Panc1 (cell line): ENCODE data around the gene THSD7B. TPM values are rescaled to one million over a fixed set of nuclear protein-coding genes. Genes with fewer than 3 reads are reported as not detected.

ENCODE experiments used
- ATAC-seq: fragments of 200-7000 bp; cut with Tn5 transposase; 2 replicates; pipeline ENCODE4 v1.9.1; 2020; ENCODE audit warnings: mild to moderate bottlenecking, moderate library complexity
- BruUV-seq: library from RNA; stranded (reverse); fragments of 400-500 nt; replicated peaks from 2 replicates; lab custom pipeline; 2021; lab: Mats Ljungman, UMichigan
- CTCF ChIA-PET: fragments of 300-600 bp; sonication (Branson Sonifier 250); formaldehyde crosslinking; loops from one replicate; lab custom pipeline; 2022; ENCODE audit warnings: antibody characterized with exemption; lab: Charles Lee
- POLR2A ChIA-PET: fragments of 300-600 bp; sonication (Branson Sonifier 250); formaldehyde crosslinking; loops from one replicate; lab custom pipeline; 2022; ENCODE audit warnings: antibody characterized with exemption; lab: Charles Lee
- DNase-seq: peaks from one replicate; pipeline ENCODE4 v3.0.0-alpha.2; 2010; ENCODE audit warnings: low read depth, low spot score
- H3K27ac ChIP-seq: 2 replicates; pipeline ENCODE4 v1.5.1; 2011; ENCODE audit warnings: mild to moderate bottlenecking, low read length, inconsistent platforms
- H3K27me3 ChIP-seq: fragments of 200-500 bp; sonication (Bioruptor generic); 2 replicates; pipeline ENCODE4 v1.6.0; 2014; ENCODE audit warnings: low read length, inconsistent platforms; ENCODE audit not compliant: control insufficient read depth, insufficient read depth
- H3K36me3 ChIP-seq: fragments of 200-500 bp; sonication (Bioruptor generic); 2 replicates; pipeline ENCODE4 v1.5.1; 2014; ENCODE audit warnings: inconsistent platforms, mild to moderate bottlenecking, low read length, moderate library complexity; ENCODE audit not compliant: control insufficient read depth, insufficient read depth
- H3K4me1 ChIP-seq: 2 replicates; pipeline ENCODE4 v1.5.1; 2011; ENCODE audit warnings: inconsistent platforms, mild to moderate bottlenecking, low read length, moderate library complexity; ENCODE audit not compliant: control insufficient read depth, insufficient read depth
- H3K4me3 ChIP-seq, 2 experiments: 2 replicates each; pipeline ENCODE4 v1.5.1; 2011 to 2012; ENCODE audit warnings: low read depth in 2 of 2, low read length in 2 of 2, mild to moderate bottlenecking in 2 of 2, inconsistent platforms in 1 of 2, moderate library complexity in 1 of 2
- H3K9me3 ChIP-seq: fragments of 200-500 bp; sonication (Bioruptor generic); 2 replicates; pipeline ENCODE4 v1.5.1; 2014; ENCODE audit warnings: low read depth, mild to moderate bottlenecking, inconsistent platforms, low read length, moderate library complexity; ENCODE audit not compliant: control insufficient read depth, insufficient read depth
- POLR2AphosphoS5 ChIP-seq: IDR thresholded peaks from 2 replicates; pipeline ENCODE4 v1.6.1; 2012; ENCODE audit warnings: mild to moderate bottlenecking, low read depth, low read length, moderate library complexity
- SIN3A ChIP-seq: IDR thresholded peaks from 2 replicates; pipeline ENCODE4 v1.6.1; 2012; ENCODE audit warnings: low read depth, mild to moderate bottlenecking, low read length, moderate library complexity, borderline replicate concordance; ENCODE audit not compliant: insufficient read depth
- TCF7L2 ChIP-seq: IDR thresholded peaks from 2 replicates; pipeline ENCODE4 v1.6.1; 2011; ENCODE audit warnings: mild to moderate bottlenecking, low read depth, low read length, inconsistent platforms
- in situ Hi-C: cut with HindIII; loops from 2 replicates; pipeline ENCODE4 v1.10.0; 2016; ENCODE audit warnings: low sequenced_read_pairs, low pct_unique_long_range_greater_than_20kb
- intact Hi-C: fragments of 100-400 bp; cut with micrococcal nuclease; formaldehyde crosslinking; loops from one replicate; pipeline ENCODE4 v1.10.0; 2022; ENCODE audit not compliant: unreplicated experiment
- total RNA-seq: library from RNA; stranded (reverse); gene quantifications from one replicate; pipeline ENCODE4 v1.2.1, GENCODE V29; 2021; ENCODE audit not compliant: unreplicated experiment
- TF ChIP-seq, protein P1 (sequence below), 2 experiments: IDR thresholded peaks; 2 replicates each; pipeline ENCODE4 v1.6.1; 2011 to 2012; ENCODE audit warnings: low read depth in 2 of 2, control low read depth in 1 of 2, low read length in 1 of 2, mild to moderate bottlenecking in 1 of 2, moderate library complexity in 1 of 2; ENCODE audit not compliant: insufficient read depth in 1 of 2
- TF ChIP-seq, protein P2 (sequence below): fragments of 450-650 bp; IDR thresholded peaks from 2 replicates; pipeline ENCODE4 v1.5.1; 2017; ENCODE audit warnings: mild to moderate bottlenecking

THSD7B gene
- total RNA-seq, 1 experiment from 2014 or later, result not detected

DNA sequence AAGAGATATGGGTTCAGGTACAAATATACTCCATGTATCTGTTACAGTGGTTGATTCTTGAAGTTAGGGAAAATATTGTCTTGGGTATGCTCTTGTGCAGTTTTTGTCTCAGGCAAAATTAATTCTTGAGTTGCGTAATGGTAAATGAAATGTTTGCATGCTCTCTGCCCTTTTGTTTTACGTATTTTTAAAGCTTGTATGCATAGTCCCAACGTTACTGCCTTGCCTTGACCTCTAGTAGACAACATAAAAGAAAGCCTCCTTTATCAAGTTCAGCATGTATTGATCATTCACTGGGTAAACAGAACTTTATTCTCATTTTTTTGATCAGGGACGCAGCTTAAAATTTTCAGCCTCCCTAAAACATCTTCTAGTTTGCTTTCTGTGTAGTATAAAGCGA lies 283.1 kb downstream of the THSD7B start:
- H3K4me3 ChIP-seq, result no peak overlapping the region
- TF ChIP-seq, protein P1, sequence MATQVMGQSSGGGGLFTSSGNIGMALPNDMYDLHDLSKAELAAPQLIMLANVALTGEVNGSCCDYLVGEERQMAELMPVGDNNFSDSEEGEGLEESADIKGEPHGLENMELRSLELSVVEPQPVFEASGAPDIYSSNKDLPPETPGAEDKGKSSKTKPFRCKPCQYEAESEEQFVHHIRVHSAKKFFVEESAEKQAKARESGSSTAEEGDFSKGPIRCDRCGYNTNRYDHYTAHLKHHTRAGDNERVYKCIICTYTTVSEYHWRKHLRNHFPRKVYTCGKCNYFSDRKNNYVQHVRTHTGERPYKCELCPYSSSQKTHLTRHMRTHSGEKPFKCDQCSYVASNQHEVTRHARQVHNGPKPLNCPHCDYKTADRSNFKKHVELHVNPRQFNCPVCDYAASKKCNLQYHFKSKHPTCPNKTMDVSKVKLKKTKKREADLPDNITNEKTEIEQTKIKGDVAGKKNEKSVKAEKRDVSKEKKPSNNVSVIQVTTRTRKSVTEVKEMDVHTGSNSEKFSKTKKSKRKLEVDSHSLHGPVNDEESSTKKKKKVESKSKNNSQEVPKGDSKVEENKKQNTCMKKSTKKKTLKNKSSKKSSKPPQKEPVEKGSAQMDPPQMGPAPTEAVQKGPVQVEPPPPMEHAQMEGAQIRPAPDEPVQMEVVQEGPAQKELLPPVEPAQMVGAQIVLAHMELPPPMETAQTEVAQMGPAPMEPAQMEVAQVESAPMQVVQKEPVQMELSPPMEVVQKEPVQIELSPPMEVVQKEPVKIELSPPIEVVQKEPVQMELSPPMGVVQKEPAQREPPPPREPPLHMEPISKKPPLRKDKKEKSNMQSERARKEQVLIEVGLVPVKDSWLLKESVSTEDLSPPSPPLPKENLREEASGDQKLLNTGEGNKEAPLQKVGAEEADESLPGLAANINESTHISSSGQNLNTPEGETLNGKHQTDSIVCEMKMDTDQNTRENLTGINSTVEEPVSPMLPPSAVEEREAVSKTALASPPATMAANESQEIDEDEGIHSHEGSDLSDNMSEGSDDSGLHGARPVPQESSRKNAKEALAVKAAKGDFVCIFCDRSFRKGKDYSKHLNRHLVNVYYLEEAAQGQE (IDR thresholded peaks at IDR 0.05; ENCODE audit: insufficient read depth in 1 of 2, low read depth in 2 of 2, low read length in 1 of 2), result no peak
- TF ChIP-seq, protein P2, sequence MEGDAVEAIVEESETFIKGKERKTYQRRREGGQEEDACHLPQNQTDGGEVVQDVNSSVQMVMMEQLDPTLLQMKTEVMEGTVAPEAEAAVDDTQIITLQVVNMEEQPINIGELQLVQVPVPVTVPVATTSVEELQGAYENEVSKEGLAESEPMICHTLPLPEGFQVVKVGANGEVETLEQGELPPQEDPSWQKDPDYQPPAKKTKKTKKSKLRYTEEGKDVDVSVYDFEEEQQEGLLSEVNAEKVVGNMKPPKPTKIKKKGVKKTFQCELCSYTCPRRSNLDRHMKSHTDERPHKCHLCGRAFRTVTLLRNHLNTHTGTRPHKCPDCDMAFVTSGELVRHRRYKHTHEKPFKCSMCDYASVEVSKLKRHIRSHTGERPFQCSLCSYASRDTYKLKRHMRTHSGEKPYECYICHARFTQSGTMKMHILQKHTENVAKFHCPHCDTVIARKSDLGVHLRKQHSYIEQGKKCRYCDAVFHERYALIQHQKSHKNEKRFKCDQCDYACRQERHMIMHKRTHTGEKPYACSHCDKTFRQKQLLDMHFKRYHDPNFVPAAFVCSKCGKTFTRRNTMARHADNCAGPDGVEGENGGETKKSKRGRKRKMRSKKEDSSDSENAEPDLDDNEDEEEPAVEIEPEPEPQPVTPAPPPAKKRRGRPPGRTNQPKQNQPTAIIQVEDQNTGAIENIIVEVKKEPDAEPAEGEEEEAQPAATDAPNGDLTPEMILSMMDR, result no peak
- TF ChIP-seq POLR2AphosphoS5 (no peak), TCF7L2 (no peak), SIN3A (no peak)
- no TSS peak for BruUV-seq
- DNase-seq (no peak), ATAC-seq (no peak)
- H3K4me1 ChIP-seq, result no peaks in the 10 kb centered on the region
- H3K27ac ChIP-seq, result no peak overlapping the region
- CTCF ChIA-PET, result no interaction called here
- no peaks in the 10 kb centered on the region for H3K27me3 ChIP-seq
- in situ Hi-C loops (no loop called here), intact Hi-C loops (no loop called here)
- no peaks in the 10 kb centered on the region for H3K9me3 ChIP-seq
- POLR2A ChIA-PET, result no interaction called here
- no peaks in the 10 kb centered on the region for H3K36me3 ChIP-seq

DNA sequence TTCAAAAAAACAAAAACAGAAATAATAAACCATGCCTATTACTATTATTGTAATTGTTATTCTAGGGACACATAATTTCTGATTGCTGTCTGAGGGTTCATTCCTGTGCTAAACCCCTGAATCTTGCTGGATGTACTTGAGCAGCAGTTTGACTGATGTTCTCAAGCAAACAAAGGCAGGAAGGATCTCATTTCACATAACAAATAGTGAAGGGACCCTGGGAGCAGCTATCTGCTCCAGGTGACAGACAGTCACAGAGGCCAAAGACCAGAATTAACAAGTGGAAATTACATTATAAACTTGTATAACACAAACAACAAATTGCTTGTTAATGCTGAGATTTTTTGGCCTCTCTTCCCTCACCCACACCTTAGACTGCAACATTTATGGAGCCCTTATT lies 284.2 kb downstream of the THSD7B start:
- TF ChIP-seq TCF7L2 (no peak), POLR2AphosphoS5 (no peak)
- TF ChIP-seq, protein P1 (IDR thresholded peaks at IDR 0.05; ENCODE audit: insufficient read depth in 1 of 2, low read depth in 2 of 2, low read length in 1 of 2), result no peak
- DNase-seq (no peak), ATAC-seq (no peak)
- Histone ChIP-seq H3K4me3 (no peak overlapping the region), H3K27ac (no peak overlapping the region), H3K27me3 (no peaks in the 10 kb centered on the region), H3K9me3 (no peaks in the 10 kb centered on the region), H3K4me1 (no peaks in the 10 kb centered on the region), H3K36me3 (no peaks in the 10 kb centered on the region)
- intact Hi-C loops, result no loop called here
- in situ Hi-C loops, result no loop called here
- ChIA-PET POLR2A (no interaction called here), CTCF (no interaction called here)
- BruUV-seq, result no TSS peak
